Endothelial cell (in vitro differentiated cells): ENCODE results near the gene KRT20. TPM values are rescaled to one million over a fixed set of nuclear protein-coding genes. Genes with fewer than 3 reads are reported as not detected.

Experiments
- DNase-seq: peaks from one replicate; pipeline ENCODE4 v3.0.0; 2021; ENCODE audit warnings: low spot score
- H3K27ac Mint-ChIP-seq: one replicate; pipeline ENCODE4 v1.8.0; 2021; ENCODE audit warnings: mixed read lengths, inconsistent platforms; ENCODE audit not compliant: unreplicated experiment
- H3K27me3 Mint-ChIP-seq: one replicate; pipeline ENCODE4 v1.8.0; 2021; ENCODE audit warnings: mild to moderate bottlenecking, moderate library complexity, mixed read lengths, inconsistent platforms; ENCODE audit not compliant: unreplicated experiment
- H3K36me3 Mint-ChIP-seq: one replicate; pipeline ENCODE4 v1.8.0; 2021; ENCODE audit warnings: mild to moderate bottlenecking, low read depth, mixed read lengths, inconsistent platforms; ENCODE audit not compliant: unreplicated experiment
- H3K4me1 Mint-ChIP-seq: one replicate; pipeline ENCODE4 v1.8.0; 2021; ENCODE audit warnings: mild to moderate bottlenecking, mixed read lengths, inconsistent platforms; ENCODE audit not compliant: unreplicated experiment
- H3K4me3 Mint-ChIP-seq: one replicate; pipeline ENCODE4 v1.8.0; 2021; ENCODE audit warnings: mild to moderate bottlenecking, mixed read lengths, inconsistent platforms; ENCODE audit not compliant: unreplicated experiment
- H3K9me3 Mint-ChIP-seq: one replicate; pipeline ENCODE4 v1.8.0; 2021; ENCODE audit warnings: mixed read lengths, inconsistent platforms; ENCODE audit not compliant: unreplicated experiment
- total RNA-seq: library from RNA; stranded (reverse); fragmentation: NEBNext Ultra II Directional; extraction: Animal tissue kit (Norgen Biotek cat#: 25700); gene quantifications from one replicate; pipeline ENCODE4 v1.2.1, GENCODE V29; 2021; ENCODE audit not compliant: unreplicated experiment
- TF ChIP-seq, protein P1 (sequence below): fragments of 200-600 bp; sonication (generic); IDR thresholded peaks from one replicate; pipeline ENCODE4 v1.5.0; 2021; ENCODE audit warnings: antibody characterized with exemption; ENCODE audit not compliant: unreplicated experiment

The KRT20 gene
- total RNA-seq, 1 donor from 2014 or later: not detected

DNA sequence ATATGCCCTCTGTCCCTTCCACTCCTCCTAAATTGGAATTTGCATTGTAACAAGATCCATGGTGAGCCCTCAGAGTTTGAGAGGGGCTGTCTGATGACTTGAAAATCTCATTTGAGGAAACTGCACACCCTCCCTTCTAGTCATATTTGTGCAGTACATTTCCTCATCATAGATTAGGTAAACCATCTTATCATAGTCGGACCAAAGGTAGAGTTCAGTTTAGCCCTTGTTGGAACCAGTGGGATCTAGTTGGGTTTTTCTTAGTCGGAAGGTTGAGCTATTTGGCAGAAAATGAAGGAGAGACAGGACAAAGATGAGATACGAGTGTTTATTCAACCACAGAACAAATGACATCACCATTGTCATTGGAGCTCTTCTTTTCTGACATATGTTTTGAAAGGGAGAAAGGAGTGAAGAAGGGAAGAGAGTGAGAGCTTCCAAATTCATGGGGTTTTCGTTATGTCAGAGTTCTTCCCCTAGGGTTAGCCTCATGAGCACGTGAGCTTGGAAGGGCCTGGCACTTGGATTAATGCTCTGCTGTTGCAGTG, 15.8 kb upstream of the KRT20 start:
- no peak overlapping the region for H3K27ac Mint-ChIP-seq
- H3K4me3 Mint-ChIP-seq: no peak overlapping the region
- TF ChIP-seq, protein P1, sequence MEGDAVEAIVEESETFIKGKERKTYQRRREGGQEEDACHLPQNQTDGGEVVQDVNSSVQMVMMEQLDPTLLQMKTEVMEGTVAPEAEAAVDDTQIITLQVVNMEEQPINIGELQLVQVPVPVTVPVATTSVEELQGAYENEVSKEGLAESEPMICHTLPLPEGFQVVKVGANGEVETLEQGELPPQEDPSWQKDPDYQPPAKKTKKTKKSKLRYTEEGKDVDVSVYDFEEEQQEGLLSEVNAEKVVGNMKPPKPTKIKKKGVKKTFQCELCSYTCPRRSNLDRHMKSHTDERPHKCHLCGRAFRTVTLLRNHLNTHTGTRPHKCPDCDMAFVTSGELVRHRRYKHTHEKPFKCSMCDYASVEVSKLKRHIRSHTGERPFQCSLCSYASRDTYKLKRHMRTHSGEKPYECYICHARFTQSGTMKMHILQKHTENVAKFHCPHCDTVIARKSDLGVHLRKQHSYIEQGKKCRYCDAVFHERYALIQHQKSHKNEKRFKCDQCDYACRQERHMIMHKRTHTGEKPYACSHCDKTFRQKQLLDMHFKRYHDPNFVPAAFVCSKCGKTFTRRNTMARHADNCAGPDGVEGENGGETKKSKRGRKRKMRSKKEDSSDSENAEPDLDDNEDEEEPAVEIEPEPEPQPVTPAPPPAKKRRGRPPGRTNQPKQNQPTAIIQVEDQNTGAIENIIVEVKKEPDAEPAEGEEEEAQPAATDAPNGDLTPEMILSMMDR: no peak
- H3K9me3 Mint-ChIP-seq: no peaks in the 10 kb centered on the region
- no peaks in the 10 kb centered on the region for H3K4me1 Mint-ChIP-seq
- H3K36me3 Mint-ChIP-seq: no peaks in the 10 kb centered on the region
- no peaks in the 10 kb centered on the region for H3K27me3 Mint-ChIP-seq
- DNase-seq: no peak

- Mint-ChIP-seq H3K36me3 (no peaks in the 10 kb centered on the region), H3K4me3 (no peak overlapping the region), H3K27ac (no peak overlapping the region), H3K27me3 (no peaks in the 10 kb centered on the region), H3K9me3 (no peaks in the 10 kb centered on the region), H3K4me1 (peaks cover 5% of the 10 kb centered on the region)
- TF ChIP-seq, protein P1: no peak
- no peak for DNase-seq
These were observed 11.9 kb upstream of the KRT20 start for GRCh38 chr17:40896916-40897455.

DNA sequence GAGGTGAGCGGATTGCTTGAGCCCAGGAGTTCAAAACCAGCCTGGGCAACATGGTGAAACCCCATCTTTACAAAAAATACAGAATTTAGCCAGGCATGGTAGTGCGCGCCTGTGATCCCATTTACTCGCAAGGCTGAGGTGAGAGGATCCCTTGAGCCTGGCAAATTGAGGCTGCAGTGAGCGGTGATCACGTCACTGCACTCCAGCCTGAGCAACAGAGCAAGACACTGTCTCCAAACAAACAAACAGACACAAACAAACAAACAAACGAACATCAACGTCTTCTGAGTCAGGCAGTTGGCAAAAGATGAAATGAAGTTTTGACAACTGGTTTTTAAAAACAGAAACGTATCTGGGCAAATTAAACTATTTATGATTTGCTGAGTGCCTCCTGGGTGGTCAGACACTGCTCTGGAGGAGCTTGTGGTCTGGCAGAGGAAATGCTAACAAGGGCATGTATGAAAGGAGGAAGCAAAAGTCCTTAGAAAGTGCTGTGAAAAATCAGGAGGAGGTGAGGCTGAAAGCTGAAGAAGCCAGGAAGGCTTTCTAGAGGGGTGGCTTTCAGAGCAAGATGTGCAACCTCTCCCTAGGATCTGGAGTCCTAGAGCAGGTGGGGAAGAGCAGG, 10.2 kb upstream of the KRT20 start:
- H3K9me3 Mint-ChIP-seq: no peaks in the 10 kb centered on the region
- H3K36me3 Mint-ChIP-seq: no peaks in the 10 kb centered on the region
- no peak for DNase-seq
- TF ChIP-seq, protein P1: no peak
- H3K4me1 Mint-ChIP-seq: peaks cover 5% of the 10 kb centered on the region
- no peaks in the 10 kb centered on the region for H3K27me3 Mint-ChIP-seq
- H3K4me3 Mint-ChIP-seq: no peak overlapping the region
- no peak overlapping the region for H3K27ac Mint-ChIP-seq

DNA sequence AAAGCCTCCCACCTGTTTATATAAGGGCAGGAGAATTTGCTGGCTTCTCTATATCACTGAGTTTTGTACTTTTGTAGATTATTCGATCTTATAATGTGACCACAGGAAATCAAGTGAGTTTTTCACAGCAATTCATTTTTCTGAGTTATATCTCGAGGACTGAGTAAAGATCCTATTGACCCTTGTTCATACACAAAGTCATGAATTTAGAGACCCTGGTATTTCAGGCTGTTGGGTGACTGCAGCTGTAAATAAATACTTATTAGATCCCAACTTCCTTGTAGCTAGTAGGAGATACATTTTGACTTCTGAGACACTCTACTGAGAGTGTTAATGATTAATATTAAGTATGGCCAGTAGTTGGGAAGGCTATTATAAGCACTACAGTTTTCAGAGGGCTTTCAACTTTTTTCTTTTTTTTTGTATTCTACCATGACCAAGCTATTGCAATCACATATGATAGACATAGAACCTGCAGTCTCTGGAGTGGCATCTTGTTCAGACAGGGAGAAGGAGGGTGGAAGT, 3.2 kb upstream of the KRT20 start:
- Mint-ChIP-seq H3K27ac (no peak overlapping the region), H3K27me3 (no peaks in the 10 kb centered on the region), H3K36me3 (no peaks in the 10 kb centered on the region), H3K4me3 (no peak overlapping the region), H3K4me1 (no peaks in the 10 kb centered on the region), H3K9me3 (no peaks in the 10 kb centered on the region)
- TF ChIP-seq, protein P1: no peak
- DNase-seq: no peak

GRCh38 chr17:40886090-40886489, 1.0 kb upstream of the KRT20 start:
- no peaks in the 10 kb centered on the region for H3K27me3 Mint-ChIP-seq
- no peak overlapping the region for H3K27ac Mint-ChIP-seq
- no peak overlapping the region for H3K4me3 Mint-ChIP-seq
- no peaks in the 10 kb centered on the region for H3K36me3 Mint-ChIP-seq
- no peak for DNase-seq
- no peaks in the 10 kb centered on the region for H3K9me3 Mint-ChIP-seq
- no peaks in the 10 kb centered on the region for H3K4me1 Mint-ChIP-seq
- TF ChIP-seq, protein P1: no peak
